HUES48 (cell line): Measurements from ENCODE around the gene NRCAM.

Experiments used
- H3K27ac ChIP-seq: one replicate; pipeline ENCODE4 v1.7.0; 2013; ENCODE audit warnings: low read depth, low read length, inconsistent platforms
- H3K27me3 ChIP-seq: 2 replicates; pipeline ENCODE4 v1.6.1; 2013; ENCODE audit warnings: mild to moderate bottlenecking, low read length; ENCODE audit not compliant: control insufficient read depth, insufficient read depth
- H3K36me3 ChIP-seq: 2 replicates; pipeline ENCODE4 v1.6.1; 2013; ENCODE audit warnings: low read length; ENCODE audit not compliant: control insufficient read depth, insufficient read depth
- H3K4me1 ChIP-seq: 2 replicates; pipeline ENCODE4 v1.6.1; 2013; ENCODE audit warnings: mild to moderate bottlenecking, low read length; ENCODE audit not compliant: control insufficient read depth, insufficient read depth
- H3K4me3 ChIP-seq: 2 replicates; pipeline ENCODE4 v1.5.1; 2013; ENCODE audit warnings: mild to moderate bottlenecking, low read depth, low read length
- H3K9ac ChIP-seq: 2 replicates; pipeline ENCODE4 v1.6.1; 2013; ENCODE audit warnings: mild to moderate bottlenecking, low read depth, low read length, moderate library complexity
- H3K9me3 ChIP-seq: 2 replicates; pipeline ENCODE4 v1.6.1; 2013; ENCODE audit warnings: low read length; ENCODE audit not compliant: control insufficient read depth, insufficient read depth

The NRCAM gene

GRCh38 chr7:108459922-108460551, 3.8 kb upstream of the NRCAM start:
- Histone ChIP-seq H3K9ac (no peak overlapping the region), H3K4me3 (no peak overlapping the region), H3K27me3 (peaks cover 38% of the 10 kb centered on the region), H3K9me3 (no peaks in the 10 kb centered on the region), H3K27ac (no peak overlapping the region), H3K4me1 (peaks cover 5% of the 10 kb centered on the region; the same call in 1 of the 2 replicates), H3K36me3 (no peaks in the 10 kb centered on the region)

GRCh38 chr7:108457871-108458270, 1.6 kb upstream of the NRCAM start:
- no peak overlapping the region for H3K27ac ChIP-seq
- peaks cover 16% of the 10 kb centered on the region for H3K4me1 ChIP-seq
- no peak overlapping the region for H3K9ac ChIP-seq
- no peak overlapping the region for H3K4me3 ChIP-seq
- peaks cover 60% of the 10 kb centered on the region for H3K27me3 ChIP-seq
- no peaks in the 10 kb centered on the region for H3K9me3 ChIP-seq
- no peaks in the 10 kb centered on the region for H3K36me3 ChIP-seq

- Histone ChIP-seq H3K9me3 (no peaks in the 10 kb centered on the region), H3K27ac (no peak overlapping the region), H3K4me1 (peaks cover 16% of the 10 kb centered on the region), H3K36me3 (no peaks in the 10 kb centered on the region), H3K27me3 (peaks cover 60% of the 10 kb centered on the region), H3K4me3 (peak overlapping the region; percentile 90), H3K9ac (no peak overlapping the region)
These were observed 757 bp upstream of the NRCAM start for GRCh38 chr7:108456845-108457540.

- H3K4me3 ChIP-seq: peak overlapping the region; percentile 90
- no peaks in the 10 kb centered on the region for H3K9me3 ChIP-seq
- no peak overlapping the region for H3K9ac ChIP-seq
- H3K36me3 ChIP-seq: no peaks in the 10 kb centered on the region
- H3K27me3 ChIP-seq: peaks cover 60% of the 10 kb centered on the region
- peaks cover 16% of the 10 kb centered on the region for H3K4me1 ChIP-seq
- H3K27ac ChIP-seq: no peak overlapping the region
These were observed 662 bp downstream of the NRCAM start for GRCh38 chr7:108455551-108455997.

- Histone ChIP-seq H3K4me3 (peak overlapping the region; percentile 90), H3K9ac (no peak overlapping the region), H3K27ac (no peak overlapping the region), H3K27me3 (peaks cover 60% of the 10 kb centered on the region), H3K9me3 (no peaks in the 10 kb centered on the region), H3K36me3 (no peaks in the 10 kb centered on the region), H3K4me1 (peaks cover 16% of the 10 kb centered on the region)
These were observed 1.3 kb downstream of the NRCAM start for GRCh38 chr7:108454674-108455550.

- H3K9me3 ChIP-seq: no peaks in the 10 kb centered on the region
- H3K9ac ChIP-seq: no peak overlapping the region
- H3K27me3 ChIP-seq: peaks cover 56% of the 10 kb centered on the region
- no peak overlapping the region for H3K27ac ChIP-seq
- H3K4me1 ChIP-seq: peaks cover 19% of the 10 kb centered on the region
- H3K36me3 ChIP-seq: no peaks in the 10 kb centered on the region
- H3K4me3 ChIP-seq: peak overlapping the region; percentile 90
These were observed 1.9 kb downstream of the NRCAM start for GRCh38 chr7:108454317-108454673.

- Histone ChIP-seq H3K9ac (no peak overlapping the region), H3K27me3 (peaks cover 48% of the 10 kb centered on the region), H3K36me3 (no peaks in the 10 kb centered on the region), H3K4me1 (peaks cover 28% of the 10 kb centered on the region), H3K9me3 (no peaks in the 10 kb centered on the region), H3K4me3 (no peak overlapping the region), H3K27ac (no peak overlapping the region)
These were observed 2.9 kb downstream of the NRCAM start for GRCh38 chr7:108453320-108453719.

GRCh38 chr7:108452707-108453106, 3.5 kb downstream of the NRCAM start:
- Histone ChIP-seq H3K36me3 (no peaks in the 10 kb centered on the region), H3K9me3 (no peaks in the 10 kb centered on the region), H3K4me1 (peaks cover 28% of the 10 kb centered on the region), H3K4me3 (no peak overlapping the region), H3K9ac (no peak overlapping the region), H3K27ac (no peak overlapping the region), H3K27me3 (peaks cover 42% of the 10 kb centered on the region)

GRCh38 chr7:108451296-108451848, 4.9 kb downstream of the NRCAM start:
- no peak overlapping the region for H3K27ac ChIP-seq
- H3K9ac ChIP-seq: no peak overlapping the region
- H3K4me1 ChIP-seq: peaks cover 23% of the 10 kb centered on the region
- H3K27me3 ChIP-seq: peaks cover 32% of the 10 kb centered on the region
- H3K4me3 ChIP-seq: no peak overlapping the region
- H3K36me3 ChIP-seq: no peaks in the 10 kb centered on the region
- H3K9me3 ChIP-seq: no peaks in the 10 kb centered on the region

- H3K9ac ChIP-seq: no peak overlapping the region
- H3K4me3 ChIP-seq: no peak overlapping the region
- peaks cover 23% of the 10 kb centered on the region for H3K27me3 ChIP-seq
- no peaks in the 10 kb centered on the region for H3K36me3 ChIP-seq
- no peaks in the 10 kb centered on the region for H3K9me3 ChIP-seq
- peaks cover 23% of the 10 kb centered on the region for H3K4me1 ChIP-seq
- no peak overlapping the region for H3K27ac ChIP-seq
These were observed 6.1 kb downstream of the NRCAM start for GRCh38 chr7:108450160-108450559.
